Measurements from ENCODE around the gene CDK17. TPM values are rescaled to one million over a fixed set of nuclear protein-coding genes. Genes with fewer than 3 reads are reported as not detected.

The CDK17 gene
- total RNA-seq, 1 donor from 2014 or later: 32.4 TPM

DNA sequence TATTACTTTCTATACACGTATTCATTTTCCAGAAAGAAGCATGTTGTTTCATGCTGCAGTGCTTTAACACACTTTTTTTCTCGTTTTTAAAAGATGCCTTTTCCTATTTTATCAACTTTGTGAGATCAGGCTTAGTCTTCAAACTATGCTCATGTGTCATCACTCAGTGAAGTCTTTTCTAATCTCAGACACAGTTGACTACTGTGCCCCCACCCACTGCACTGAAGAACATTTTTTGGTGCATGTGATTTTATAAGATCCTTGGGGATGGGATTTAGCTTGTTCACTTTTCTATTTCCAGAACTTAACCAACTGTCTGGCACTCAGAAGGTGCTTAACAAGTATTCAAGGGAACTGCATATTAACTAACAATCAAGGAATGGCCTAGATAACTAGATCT is 85.5 kb downstream of the CDK17 start:
- Mint-ChIP-seq H3K27ac (no peak overlapping the region), H3K27me3 (ENCODE audit: insufficient read depth) (no peaks in the 10 kb centered on the region), H3K4me3 (no peak overlapping the region), H3K9me3 (no peaks in the 10 kb centered on the region), H3K36me3 (ENCODE audit: low read depth) (peaks cover 10% of the 10 kb centered on the region), H3K4me1 (ENCODE audit: low read depth) (peaks cover 13% of the 10 kb centered on the region)
- DNase-seq (ENCODE audit: low spot score): no peak
- intact Hi-C loops (cut with micrococcal nuclease): no loop called here

- Mint-ChIP-seq H3K9me3 (no peaks in the 10 kb centered on the region), H3K27me3 (ENCODE audit: insufficient read depth) (no peaks in the 10 kb centered on the region), H3K36me3 (ENCODE audit: low read depth) (peaks cover 12% of the 10 kb centered on the region), H3K4me3 (no peak overlapping the region), H3K27ac (no peak overlapping the region), H3K4me1 (ENCODE audit: low read depth) (peaks cover 13% of the 10 kb centered on the region)
- intact Hi-C loops (cut with micrococcal nuclease): no loop called here
- DNase-seq (ENCODE audit: low spot score): no peak
These were observed 86.6 kb downstream of the CDK17 start for GRCh38 chr12:96313606-96314005.

GRCh38 chr12:96311191-96311590 is 89.0 kb downstream of the CDK17 start:
- Mint-ChIP-seq H3K36me3 (ENCODE audit: low read depth) (peaks cover 10% of the 10 kb centered on the region), H3K4me3 (no peak overlapping the region), H3K27me3 (ENCODE audit: insufficient read depth) (no peaks in the 10 kb centered on the region), H3K27ac (no peak overlapping the region), H3K4me1 (ENCODE audit: low read depth) (peaks cover 13% of the 10 kb centered on the region), H3K9me3 (no peaks in the 10 kb centered on the region)
- intact Hi-C loops (cut with micrococcal nuclease): no loop called here
- no peak for DNase-seq (ENCODE audit: low spot score)

DNA sequence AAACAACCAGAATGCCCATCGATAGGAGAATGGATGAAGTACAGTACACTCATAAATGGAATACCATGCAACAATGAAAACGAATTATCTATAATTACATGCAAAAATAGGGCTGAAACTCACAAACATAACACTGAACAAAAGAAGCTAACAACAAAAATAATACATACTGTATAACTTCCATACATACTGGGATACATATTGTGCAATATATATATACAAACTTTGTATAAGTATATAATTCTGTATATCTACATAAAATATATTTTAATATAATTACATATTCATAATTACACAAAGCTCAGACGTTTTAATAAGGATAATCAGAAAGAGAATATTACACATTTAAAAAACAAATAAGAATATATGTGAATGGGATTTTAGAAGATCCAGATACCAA is 90.2 kb downstream of the CDK17 start:
- DNase-seq (ENCODE audit: low spot score): no peak
- peaks cover 12% of the 10 kb centered on the region for H3K4me1 Mint-ChIP-seq (ENCODE audit: low read depth)
- no peaks in the 10 kb centered on the region for H3K27me3 Mint-ChIP-seq (ENCODE audit: insufficient read depth)
- no peaks in the 10 kb centered on the region for H3K9me3 Mint-ChIP-seq
- peaks cover 14% of the 10 kb centered on the region for H3K36me3 Mint-ChIP-seq (ENCODE audit: low read depth)
- intact Hi-C loops (cut with micrococcal nuclease): no loop called here
- no peak overlapping the region for H3K4me3 Mint-ChIP-seq
- H3K27ac Mint-ChIP-seq: no peak overlapping the region

DNA sequence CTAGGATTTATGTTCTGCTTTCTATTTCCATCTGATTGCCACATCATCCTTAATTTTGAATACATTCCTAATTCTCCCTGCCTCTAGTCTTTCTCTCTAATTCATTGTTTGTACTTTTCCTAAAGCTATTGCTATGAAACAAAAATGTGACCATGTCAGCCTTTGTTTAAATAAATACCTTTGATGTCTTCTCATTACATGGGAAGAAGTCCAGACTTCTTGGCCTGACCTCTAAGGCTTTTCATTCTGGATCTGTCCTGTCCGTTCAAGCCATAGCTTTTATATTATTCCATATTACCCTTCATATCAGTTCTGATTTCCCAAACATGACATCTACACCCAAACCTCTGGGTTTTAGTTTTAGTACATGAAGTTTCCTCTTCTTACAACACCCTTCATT is 91.4 kb downstream of the CDK17 start:
- Mint-ChIP-seq H3K27ac (no peak overlapping the region), H3K27me3 (ENCODE audit: insufficient read depth) (no peaks in the 10 kb centered on the region), H3K9me3 (no peaks in the 10 kb centered on the region), H3K4me3 (no peak overlapping the region), H3K36me3 (ENCODE audit: low read depth) (peaks cover 14% of the 10 kb centered on the region), H3K4me1 (ENCODE audit: low read depth) (peaks cover 6% of the 10 kb centered on the region)
- intact Hi-C loops (cut with micrococcal nuclease): no loop called here
- no peak for DNase-seq (ENCODE audit: low spot score)

DNA sequence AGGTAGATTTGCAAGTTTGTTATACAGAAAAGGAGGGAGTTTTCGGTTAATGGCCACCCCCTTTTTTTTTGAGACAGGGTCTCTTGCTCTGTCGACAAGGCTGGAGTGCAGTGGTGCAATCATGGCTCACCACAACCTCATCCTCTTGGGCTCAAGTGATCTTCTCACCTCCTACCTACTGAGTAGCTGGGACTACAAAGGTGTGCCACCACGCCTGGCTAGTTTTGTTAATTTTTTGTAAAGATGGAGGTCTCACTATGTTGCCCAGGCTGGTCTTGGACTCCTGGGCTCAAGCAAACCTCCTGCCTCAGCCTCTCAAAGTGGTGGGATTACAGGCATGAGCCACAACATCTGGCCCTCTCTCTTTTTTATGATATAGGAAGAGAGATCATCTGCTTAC is 94.6 kb downstream of the CDK17 start:
- peaks cover 17% of the 10 kb centered on the region for H3K36me3 Mint-ChIP-seq (ENCODE audit: low read depth)
- H3K4me3 Mint-ChIP-seq: no peak overlapping the region
- intact Hi-C loops (cut with micrococcal nuclease): no loop called here
- no peak overlapping the region for H3K27ac Mint-ChIP-seq
- no peaks in the 10 kb centered on the region for H3K9me3 Mint-ChIP-seq
- H3K4me1 Mint-ChIP-seq (ENCODE audit: low read depth): peaks cover 13% of the 10 kb centered on the region
- no peaks in the 10 kb centered on the region for H3K27me3 Mint-ChIP-seq (ENCODE audit: insufficient read depth)
- no peak for DNase-seq (ENCODE audit: low spot score)

- peaks cover 15% of the 10 kb centered on the region for H3K4me1 Mint-ChIP-seq (ENCODE audit: low read depth)
- H3K4me3 Mint-ChIP-seq: no peak overlapping the region
- H3K27ac Mint-ChIP-seq: no peak overlapping the region
- intact Hi-C loops (cut with micrococcal nuclease): loop anchor here (5.0 kb wide), 1 partner anchor 49 kb away; no protein-coding TSS in a partner anchor
- no peak for DNase-seq (ENCODE audit: low spot score)
- H3K9me3 Mint-ChIP-seq: no peaks in the 10 kb centered on the region
- H3K36me3 Mint-ChIP-seq (ENCODE audit: low read depth): peaks cover 15% of the 10 kb centered on the region
- no peaks in the 10 kb centered on the region for H3K27me3 Mint-ChIP-seq (ENCODE audit: insufficient read depth)
These were observed 96.6 kb downstream of the CDK17 start for GRCh38 chr12:96303653-96304052.

DNA sequence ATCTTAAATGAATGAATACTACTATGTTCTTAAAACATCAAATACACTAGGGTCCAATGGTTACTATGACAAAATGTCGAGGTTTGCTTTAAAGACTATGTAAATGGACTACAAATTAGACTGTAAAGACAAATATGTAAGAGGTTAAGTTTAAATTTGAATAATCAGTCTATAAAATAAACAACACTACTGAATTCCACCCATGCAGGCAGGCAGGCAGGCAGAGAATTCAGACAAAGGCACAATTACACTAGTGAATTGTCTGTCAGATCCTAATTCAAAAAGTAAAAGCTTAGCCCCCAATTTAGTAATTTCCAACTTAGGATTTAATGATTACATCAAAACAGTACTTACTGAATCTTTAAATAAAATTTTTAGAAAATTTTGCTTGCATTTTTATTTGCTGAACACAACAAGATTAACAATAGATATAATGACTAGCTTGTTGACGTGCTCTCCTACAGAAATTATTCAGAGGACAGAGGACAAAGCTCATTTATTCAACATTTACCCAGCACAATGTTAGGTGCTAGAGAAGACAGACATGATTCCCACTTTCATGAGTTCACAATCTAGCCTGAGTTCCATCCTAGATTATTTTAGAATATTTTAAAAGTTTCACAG is 97.4 kb downstream of the CDK17 start:
- intact Hi-C loops (cut with micrococcal nuclease): loop anchor here (5.0 kb wide), 1 partner anchor 50 kb away; no protein-coding TSS in a partner anchor
- peaks cover 15% of the 10 kb centered on the region for H3K36me3 Mint-ChIP-seq (ENCODE audit: low read depth)
- DNase-seq (ENCODE audit: low spot score): no peak
- H3K4me3 Mint-ChIP-seq: no peak overlapping the region
- H3K4me1 Mint-ChIP-seq (ENCODE audit: low read depth): peaks cover 15% of the 10 kb centered on the region
- H3K27ac Mint-ChIP-seq: no peak overlapping the region
- H3K27me3 Mint-ChIP-seq (ENCODE audit: insufficient read depth): no peaks in the 10 kb centered on the region
- no peaks in the 10 kb centered on the region for H3K9me3 Mint-ChIP-seq

- intact Hi-C loops (cut with micrococcal nuclease): loop anchor here (5.0 kb wide), 1 partner anchor 51 kb away; no protein-coding TSS in a partner anchor
- Mint-ChIP-seq H3K9me3 (no peaks in the 10 kb centered on the region), H3K36me3 (ENCODE audit: low read depth) (peaks cover 19% of the 10 kb centered on the region), H3K4me3 (no peak overlapping the region), H3K27me3 (ENCODE audit: insufficient read depth) (no peaks in the 10 kb centered on the region), H3K4me1 (ENCODE audit: low read depth) (peaks cover 15% of the 10 kb centered on the region), H3K27ac (no peak overlapping the region)
- DNase-seq (ENCODE audit: low spot score): no peak
These were observed 98.5 kb downstream of the CDK17 start for GRCh38 chr12:96301732-96302131.

- Mint-ChIP-seq H3K4me1 (ENCODE audit: low read depth) (peaks cover 9% of the 10 kb centered on the region), H3K36me3 (ENCODE audit: low read depth) (peaks cover 20% of the 10 kb centered on the region), H3K27ac (no peak overlapping the region), H3K4me3 (no peak overlapping the region), H3K27me3 (ENCODE audit: insufficient read depth) (no peaks in the 10 kb centered on the region), H3K9me3 (no peaks in the 10 kb centered on the region)
- intact Hi-C loops (cut with micrococcal nuclease): loop anchor here (5.0 kb wide), 1 partner anchor 52 kb away; no protein-coding TSS in a partner anchor
- no peak for DNase-seq (ENCODE audit: low spot score)
These were observed 100.2 kb downstream of the CDK17 start for GRCh38 chr12:96300064-96300463.

DNA sequence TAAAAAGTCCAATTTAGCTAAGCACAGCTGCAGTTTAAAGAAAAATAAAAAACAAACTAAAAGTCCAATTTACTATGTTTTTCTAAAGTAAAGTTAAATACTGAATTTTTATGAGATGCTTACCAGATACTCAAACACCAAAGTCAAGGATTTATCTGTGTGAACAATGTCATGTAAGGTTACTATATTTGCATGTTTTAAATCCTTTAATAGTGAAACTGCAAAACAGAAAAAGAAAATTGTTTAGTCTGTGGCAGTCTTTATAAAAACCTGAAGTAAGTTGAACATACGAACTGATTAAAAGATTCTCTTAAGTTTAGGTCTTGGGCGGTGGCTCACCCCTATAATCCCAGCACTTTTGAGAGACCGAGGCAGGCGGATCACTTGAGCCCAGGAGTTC is 102.7 kb downstream of the CDK17 start:
- Mint-ChIP-seq H3K9me3 (no peaks in the 10 kb centered on the region), H3K4me3 (no peak overlapping the region), H3K27me3 (ENCODE audit: insufficient read depth) (no peaks in the 10 kb centered on the region), H3K4me1 (ENCODE audit: low read depth) (peaks cover 9% of the 10 kb centered on the region), H3K27ac (no peak overlapping the region), H3K36me3 (ENCODE audit: low read depth) (peaks cover 25% of the 10 kb centered on the region)
- intact Hi-C loops (cut with micrococcal nuclease): loop anchor here (5.0 kb wide), 2 partner anchors 40 to 100 kb away; no protein-coding TSS in a partner anchor
- DNase-seq (ENCODE audit: low spot score): no peak

- H3K36me3 Mint-ChIP-seq (ENCODE audit: low read depth): peaks cover 24% of the 10 kb centered on the region
- DNase-seq (ENCODE audit: low spot score): no peak
- no peaks in the 10 kb centered on the region for H3K9me3 Mint-ChIP-seq
- H3K4me3 Mint-ChIP-seq: no peak overlapping the region
- intact Hi-C loops (cut with micrococcal nuclease): loop anchor here (5.0 kb wide), 2 partner anchors 38 to 102 kb away; no protein-coding TSS in a partner anchor
- H3K27ac Mint-ChIP-seq: no peak overlapping the region
- H3K4me1 Mint-ChIP-seq (ENCODE audit: low read depth): peaks cover 2% of the 10 kb centered on the region
- H3K27me3 Mint-ChIP-seq (ENCODE audit: insufficient read depth): no peaks in the 10 kb centered on the region
These were observed 104.6 kb downstream of the CDK17 start for GRCh38 chr12:96295532-96296160.

GRCh38 chr12:96294831-96295230 is 105.4 kb downstream of the CDK17 start:
- Mint-ChIP-seq H3K27ac (no peak overlapping the region), H3K4me1 (ENCODE audit: low read depth) (no peaks in the 10 kb centered on the region), H3K9me3 (no peaks in the 10 kb centered on the region), H3K4me3 (no peak overlapping the region), H3K27me3 (ENCODE audit: insufficient read depth) (no peaks in the 10 kb centered on the region), H3K36me3 (ENCODE audit: low read depth) (peaks cover 23% of the 10 kb centered on the region)
- DNase-seq (ENCODE audit: low spot score): no peak
- intact Hi-C loops (cut with micrococcal nuclease): loop anchor here (5.0 kb wide), 2 partner anchors 38 to 102 kb away; no protein-coding TSS in a partner anchor
